ENCODE data around the gene AP3S2.

Gene AP3S2

DNA sequence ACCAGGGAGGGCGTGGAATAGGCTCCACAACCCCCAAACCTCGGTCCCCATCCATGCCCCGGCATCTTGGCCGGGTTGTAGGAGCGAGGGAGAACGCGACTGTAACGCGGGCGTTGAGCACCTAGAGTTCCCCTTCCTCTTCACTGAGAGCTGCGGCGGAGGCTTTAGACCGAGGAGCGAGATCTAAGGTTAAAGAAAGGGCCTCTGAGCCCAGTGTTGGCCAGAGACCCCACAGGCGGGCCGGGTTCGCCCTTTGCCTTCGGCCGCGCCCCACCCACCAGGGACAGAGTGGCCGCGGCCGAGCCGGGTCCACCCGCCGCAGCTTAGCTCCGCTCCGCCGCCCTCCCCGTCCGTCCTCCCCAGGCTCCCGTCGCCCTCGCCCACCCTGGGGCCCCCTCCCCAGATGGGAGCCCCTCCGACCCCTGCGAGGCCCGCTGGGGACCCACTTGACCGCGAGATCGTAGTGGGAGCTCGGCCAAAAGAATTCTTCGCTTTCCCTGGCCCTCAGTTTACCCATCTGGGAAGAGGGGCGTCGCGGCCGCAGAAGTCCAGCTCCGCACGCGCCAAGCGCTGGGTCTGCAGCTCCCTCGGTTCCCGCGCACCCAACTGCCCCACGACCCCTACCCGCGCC lies 79.6 kb downstream of the AP3S2 start:
- DNase-seq (ENCODE audit: low read depth): no peak

DNA sequence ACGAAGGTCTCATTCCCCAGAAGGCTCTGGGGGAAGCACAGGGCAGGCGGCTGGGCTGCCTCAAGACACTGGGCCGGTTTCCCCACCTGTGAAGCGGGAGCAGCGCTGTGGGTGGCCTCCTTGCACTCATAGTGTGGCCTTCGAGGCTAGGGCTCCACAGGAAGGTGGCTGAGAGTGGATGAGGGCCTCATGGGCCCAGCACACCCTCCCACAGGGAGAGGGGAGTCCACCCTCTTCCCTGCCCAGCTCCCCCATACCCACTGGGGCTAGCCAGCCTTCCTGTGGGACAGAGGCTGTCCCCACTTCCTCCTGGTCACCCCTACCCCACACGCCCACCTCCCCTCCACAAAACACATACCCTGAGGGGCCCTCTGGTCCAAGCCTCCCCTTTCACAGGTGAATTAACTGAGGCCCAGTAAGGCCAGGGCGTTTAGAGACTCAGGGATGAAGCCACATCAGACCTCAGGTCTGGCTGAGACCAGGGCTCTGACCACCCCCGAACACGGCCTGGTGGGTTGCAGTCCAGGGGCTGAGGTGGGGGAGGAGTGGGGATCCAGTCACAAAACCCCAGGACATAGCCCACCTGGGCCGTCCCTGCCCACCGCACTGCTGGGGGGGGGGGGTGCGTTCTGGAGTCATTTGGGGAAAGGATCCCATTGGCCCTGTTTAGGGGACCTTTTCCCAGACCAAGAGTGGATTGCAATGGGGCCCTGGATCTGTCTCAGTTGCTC lies 80.2 kb downstream of the AP3S2 start:
- no peak for DNase-seq (ENCODE audit: low read depth)

DNA sequence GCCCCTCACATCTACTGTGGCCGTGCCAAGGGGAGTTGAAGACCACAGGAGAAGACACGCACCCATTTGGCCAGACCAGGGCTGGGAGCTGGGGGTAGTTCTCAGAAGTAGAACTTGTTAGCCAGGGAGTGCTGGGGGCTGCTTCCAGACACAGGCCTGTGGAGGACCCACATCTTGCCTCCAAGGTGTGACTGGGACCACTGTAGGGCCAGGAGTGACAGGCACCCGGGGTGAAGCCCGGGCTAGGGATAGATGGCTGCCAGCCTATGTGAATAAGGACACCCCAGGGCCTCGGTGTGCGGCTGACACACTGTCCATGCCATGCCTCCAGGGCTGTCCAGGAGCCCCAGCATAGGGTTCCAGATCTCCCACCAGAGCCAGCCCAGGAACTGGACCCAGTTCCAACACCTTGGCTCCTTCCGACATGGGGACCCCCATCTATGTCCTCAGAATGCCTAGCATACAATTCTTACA lies 80.9 kb downstream of the AP3S2 start:
- DNase-seq (ENCODE audit: low read depth): no peak

DNA sequence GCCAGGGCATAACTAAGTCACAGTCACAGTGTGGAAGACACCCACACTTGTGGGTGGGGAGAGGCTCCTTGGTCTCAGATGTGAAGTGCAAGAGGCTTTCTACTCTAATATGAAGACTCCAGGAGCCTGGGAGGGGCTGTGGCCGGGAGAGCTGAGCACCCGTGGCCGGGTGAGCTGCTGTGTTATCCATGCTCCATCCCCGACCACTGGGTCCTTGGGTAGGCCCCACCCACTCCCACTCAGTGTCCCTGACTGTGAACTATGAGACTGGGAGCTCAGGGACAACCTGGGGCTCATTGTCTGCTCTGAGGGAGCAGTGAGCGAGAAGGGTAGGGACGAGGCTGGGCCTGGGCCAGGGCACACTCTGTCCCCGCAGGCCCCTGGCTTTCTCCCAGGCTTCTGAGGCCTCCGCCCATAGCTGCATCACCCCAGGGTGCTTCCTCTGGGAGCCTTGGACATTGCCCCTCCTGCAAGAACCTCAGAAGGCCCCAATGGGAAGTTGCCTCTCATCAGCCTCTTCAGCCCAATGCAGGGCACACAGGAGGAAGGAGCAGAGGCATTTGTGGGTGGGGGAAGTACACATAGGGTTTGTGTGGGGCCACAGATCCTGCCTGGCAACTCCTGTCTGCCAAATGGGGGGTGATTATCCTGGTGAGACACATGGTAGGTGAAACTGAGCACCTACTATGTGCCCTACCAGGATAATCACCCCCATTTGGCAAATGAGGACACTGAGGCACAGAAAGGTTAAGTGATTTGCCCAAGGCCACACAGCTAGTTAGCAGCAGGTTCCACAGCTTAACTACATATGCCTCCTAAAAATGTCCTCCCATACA lies 81.6 kb downstream of the AP3S2 start:
- DNase-seq (ENCODE audit: low read depth): no peak

DNA sequence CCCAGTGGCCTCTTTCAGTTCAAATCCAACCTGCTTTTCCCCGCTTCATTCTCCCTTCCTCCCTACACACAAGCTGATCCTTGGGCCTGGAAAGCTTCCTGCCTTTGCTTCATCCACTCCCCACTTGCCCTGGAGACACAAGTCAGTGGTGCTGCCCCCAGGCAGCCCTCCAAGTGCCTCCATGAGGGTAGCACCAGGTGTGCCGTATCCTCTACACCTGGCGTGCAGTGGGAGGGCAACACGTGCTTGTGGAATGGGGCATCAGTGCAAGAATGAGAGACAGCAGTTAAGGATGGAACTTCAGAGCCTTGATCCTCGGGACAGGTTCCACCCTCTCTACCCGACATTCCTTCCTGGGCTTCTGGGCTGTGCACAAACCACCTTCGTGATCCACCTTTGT lies 83.0 kb downstream of the AP3S2 start:
- DNase-seq (ENCODE audit: low read depth): no peak

DNA sequence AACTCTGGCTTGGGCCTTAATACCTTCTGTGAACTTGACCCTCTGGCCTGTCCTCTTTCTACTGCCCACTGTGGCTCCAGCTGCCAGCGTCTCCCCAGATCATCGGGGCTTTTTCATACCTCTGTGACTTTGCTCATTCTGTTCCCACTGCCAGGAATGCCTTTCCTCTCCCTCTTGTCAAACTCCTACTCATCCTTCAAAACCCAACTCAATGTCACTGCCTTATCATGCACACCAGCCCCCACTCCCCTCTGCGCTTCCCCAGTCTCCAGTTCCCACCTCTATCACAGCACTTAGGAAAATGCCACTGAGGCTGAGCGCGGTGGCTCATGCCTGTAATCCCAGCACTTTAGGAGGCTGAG lies 84.0 kb downstream of the AP3S2 start:
- DNase-seq (ENCODE audit: low read depth): no peak

DNA sequence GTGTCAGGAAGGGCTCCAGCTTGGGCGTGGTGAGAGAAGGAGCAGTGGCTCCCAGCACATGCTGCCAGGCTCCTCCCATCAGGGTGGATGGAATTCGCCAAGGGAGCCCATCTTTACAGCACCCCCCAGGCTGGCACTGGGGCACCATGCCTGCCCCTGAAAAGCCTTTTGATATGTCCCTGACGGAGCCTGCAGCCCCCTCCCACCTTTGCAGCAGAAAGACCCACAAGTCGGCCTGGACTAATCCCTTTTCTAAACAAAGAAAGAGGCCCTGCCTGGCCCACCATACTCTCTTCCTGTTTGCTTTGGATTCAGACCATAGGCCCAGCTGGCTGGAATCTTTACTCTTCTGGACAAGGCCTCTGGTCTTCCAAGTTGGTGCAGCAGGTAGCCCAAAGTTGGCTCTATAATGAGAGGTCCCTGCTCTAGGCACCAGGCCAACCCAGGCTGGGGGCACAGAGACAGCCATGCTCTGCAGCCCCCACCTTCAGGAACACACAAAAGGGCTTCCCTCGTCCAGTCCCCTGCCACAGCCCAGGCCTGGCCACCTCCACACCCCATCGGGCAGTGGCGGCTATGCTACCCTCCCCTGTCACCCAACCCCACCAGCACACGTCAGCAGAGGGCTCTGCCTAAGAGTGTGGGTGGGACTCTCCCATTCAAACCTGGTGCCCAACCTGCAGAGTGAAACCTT lies 84.6 kb downstream of the AP3S2 start:
- DNase-seq (ENCODE audit: low read depth): no peak

DNA sequence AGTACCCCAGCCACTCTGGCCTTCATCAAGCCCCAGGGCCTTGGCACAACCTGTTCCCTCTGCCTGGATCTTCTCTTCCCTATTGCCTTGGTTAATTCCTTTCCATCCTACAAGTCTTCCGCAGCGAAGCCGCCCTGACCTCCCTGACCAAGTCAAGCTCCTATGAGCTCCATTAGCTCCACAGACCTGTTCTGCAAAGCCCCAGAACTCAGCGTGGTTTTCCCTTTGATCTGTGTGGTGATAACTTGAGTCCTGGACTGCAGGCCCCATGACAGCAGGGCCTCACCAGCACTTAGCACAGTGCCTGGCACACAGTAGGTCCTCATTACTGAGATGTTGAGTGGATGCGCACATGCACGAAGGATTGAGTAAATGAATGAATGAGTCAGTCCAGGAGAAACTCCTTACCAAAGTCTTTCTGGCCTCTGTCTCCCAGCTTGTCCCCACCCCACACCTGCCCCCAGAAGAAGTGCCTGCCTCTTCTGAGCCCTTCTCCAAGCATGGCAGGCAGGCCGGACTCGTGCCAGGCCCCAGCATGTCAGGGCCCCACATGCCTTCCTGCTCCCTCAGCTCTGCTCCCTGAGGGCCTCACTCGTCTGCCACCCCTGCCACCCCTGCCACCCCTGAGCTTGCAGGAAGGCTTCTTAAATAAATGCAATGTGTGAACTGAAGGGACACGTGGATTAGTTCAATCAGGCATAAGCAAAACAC lies 85.5 kb downstream of the AP3S2 start:
- no peak for DNase-seq (ENCODE audit: low read depth)

DNA sequence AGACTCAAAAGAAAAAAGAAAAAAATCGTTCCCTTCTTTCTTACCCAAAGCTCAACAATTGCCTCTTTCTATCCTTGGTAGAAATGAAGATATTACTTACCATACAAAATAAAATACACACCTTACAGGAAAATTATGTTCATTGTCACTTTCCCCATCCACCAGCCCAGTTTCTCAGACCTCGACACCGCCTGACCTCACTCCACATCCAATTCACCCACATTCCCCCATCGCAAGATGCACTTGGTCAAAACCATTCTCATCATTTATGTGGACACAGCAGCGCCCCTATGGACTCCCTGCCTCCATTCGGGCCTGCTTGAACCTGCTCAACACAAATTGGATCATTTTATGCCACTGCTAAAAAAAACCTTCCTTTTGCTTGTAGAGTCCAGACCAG lies 86.1 kb downstream of the AP3S2 start:
- DNase-seq (ENCODE audit: low read depth): no peak

DNA sequence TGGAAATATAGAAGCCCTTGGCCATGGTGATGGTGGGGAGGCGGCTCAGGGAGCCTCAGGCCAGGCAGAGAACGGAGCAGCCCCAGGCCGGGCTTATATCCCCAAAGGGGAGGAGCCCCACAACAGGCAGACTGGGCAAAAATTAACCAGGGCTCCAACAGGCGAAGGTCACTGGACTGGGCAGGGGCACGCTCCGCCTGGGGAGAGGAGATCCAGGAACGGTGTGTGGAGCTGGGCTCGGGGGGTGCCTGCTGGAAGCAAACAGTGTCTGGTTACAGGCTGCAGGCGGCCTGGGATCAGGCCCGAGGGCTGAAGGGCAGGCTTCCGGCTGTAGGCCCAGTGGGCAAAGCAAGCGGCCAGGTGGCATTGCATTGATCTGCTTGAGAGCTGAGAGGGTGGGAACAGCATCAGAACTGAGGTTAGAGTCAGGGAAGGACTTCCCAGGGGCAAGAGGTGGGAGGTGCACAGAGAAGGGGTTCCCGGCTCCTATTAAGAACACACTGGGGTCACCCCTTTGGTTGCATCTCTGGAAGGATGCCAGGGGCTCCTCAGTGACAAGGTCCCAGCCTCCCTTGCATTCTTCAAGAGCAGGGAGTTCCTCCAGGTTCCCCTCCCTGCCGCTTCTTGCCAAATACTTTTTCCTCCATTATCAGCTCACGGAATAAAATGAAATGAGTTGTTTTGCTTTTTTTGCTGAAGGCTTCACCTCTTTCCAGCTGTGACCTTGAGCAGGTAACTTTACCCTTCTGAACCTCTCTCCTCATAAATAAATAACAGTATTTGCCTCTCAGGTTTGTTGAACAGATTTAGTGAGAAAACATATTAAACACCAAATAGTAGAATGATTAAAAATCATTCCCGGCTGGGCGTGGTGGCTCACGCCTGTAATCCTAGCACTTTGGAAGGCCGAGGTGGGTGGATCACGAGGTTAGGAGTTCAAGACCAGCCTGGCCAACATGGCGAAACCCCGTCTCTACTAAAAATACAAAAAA lies 86.9 kb downstream of the AP3S2 start:
- DNase-seq (ENCODE audit: low read depth): no peak

DNA sequence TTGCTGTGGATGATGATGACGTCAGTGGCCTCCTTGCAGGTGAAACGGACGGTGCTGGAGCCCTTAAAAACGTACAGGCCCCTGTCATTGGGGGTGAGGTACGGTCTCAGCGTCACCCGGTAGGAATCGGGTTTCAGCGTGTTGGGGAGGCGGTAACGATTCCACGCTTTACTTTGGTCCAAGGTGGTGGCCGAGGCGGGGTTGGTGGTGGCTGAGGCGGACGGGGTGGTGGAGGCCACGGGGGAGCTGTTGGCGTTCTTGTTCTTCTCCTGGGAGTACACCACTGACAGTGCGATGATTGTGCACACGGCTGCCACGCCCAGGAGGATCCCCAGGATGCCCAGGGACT lies 87.6 kb downstream of the AP3S2 start:
- no peak for DNase-seq (ENCODE audit: low read depth)

DNA sequence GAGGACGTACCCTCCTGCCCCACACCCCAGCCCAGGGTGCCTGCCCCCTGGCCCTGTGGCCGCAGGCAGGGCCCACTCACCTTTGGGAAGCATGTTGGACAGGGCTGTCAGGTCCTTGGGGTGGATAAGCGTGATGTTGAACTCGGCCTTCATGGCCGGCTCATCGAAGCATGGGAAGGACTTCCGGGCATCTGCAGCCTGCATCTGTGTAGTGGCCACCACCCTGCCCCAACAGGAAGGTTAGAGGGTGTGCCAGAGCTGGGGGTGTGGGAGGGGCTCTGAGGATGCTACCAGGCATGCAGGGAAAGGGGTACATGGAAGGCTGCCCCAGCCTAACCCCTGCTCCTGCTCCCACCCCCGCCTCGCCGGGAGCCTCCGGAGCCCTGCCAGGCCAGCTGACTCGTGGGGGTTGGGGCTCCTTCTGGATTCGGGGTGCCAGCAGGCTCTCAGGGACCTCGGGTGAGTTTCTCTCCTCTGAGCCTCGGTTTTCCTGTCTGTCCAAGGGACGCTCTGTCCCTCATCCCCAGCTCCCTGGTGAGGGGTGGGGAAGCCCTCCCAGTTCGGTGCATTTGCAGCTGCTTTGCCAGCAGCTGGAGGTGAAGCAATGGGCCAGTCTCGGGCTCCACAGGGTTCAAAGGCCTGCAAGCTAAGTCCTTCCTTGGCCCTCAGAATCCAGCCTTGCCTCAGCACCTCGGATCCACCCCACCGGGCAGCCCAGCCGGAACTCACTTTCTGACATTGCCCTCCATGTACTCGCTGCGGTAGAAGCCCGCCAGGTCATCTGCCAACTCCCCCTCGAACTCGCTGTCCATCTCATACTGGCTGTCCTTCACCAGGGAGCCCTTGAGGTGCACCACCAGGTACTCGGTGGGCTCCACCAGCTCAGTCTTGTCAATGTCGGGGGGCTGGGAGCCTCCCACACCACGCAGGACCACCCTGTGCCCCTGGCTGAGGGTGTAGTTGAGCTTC lies 88.3 kb downstream of the AP3S2 start:
- DNase-seq (ENCODE audit: low read depth): no peak

DNA sequence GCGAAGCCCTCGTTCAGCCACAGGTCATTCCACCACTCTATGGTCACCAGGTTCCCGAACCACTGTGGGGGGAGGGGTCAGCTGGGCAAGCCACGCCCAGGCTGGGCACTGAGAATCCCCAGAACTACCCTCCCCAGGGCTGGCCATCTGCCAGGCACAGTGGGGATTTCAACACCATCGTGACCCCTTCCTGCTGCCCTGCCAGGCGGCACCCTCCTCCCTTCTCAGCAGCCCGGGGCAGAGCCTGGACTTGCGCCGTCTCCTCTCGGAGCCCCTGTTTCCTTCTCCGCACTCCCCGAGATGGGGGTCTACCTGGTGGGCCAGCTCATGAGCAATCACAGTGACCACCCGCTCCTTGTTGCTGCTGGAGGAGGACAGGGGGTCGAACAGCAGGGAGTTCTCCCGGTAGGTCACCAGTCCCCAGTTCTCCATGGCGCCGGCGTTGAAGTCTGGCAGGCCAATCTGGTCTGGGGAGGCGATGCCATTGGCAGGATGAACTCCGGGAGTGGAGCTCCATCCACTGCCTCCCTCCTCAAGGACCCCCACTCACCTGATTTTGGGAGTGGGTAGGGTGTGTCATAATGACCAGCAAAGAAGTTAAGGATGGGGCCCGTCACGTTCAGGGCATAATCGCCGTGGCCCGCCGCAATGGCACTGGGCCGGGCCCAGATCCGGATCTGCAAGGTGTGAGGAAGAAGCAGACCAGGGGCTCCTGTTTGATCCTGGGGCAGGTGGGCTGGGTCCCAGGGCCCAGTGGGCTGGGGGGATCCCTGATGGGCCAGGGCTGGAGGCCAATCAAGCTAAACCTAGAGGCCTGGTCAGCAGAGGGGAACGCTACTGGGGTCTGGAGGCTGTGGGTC lies 89.6 kb downstream of the AP3S2 start:
- DNase-seq (ENCODE audit: low read depth): no peak

DNA sequence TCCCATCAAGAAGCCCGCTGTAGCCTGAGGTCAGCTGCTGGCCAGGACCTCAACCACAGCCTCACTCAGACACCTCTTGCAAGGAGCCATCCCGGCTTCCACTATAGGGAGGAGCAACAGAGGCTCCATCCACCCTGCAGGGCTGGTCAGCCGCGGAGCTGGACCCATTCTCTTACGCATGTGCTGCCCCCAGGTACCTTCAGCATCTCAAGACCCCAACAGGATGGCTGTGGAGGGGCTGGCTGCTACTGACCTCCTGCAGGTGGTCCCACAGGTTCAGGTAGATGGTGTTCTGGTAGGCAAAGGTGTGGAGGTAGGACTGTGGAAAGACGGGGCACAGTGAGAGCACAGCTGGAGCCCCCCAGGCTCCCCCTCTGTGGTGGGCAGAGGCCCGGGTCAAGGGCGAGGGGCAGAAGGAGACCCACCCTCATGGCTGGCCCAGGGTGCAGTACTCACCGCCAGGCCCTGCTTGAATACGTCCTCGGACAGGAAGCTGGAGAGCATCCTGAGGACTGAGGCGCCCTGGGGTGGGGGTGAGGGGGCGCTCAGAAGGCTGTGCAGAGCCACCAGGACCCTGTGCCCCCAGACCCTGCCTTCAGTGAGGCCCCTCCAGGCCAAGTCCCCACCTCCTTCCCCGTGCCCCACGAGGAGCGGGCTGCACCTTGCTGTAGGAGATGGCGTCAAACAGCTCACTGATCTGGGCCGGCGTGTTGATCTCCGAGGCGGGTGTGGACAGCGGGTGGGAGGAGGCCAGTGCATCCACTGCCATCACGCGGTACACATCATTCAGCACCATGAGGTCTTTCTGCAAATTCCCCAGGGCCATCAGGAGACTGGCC lies 90.6 kb downstream of the AP3S2 start:
- no peak for DNase-seq (ENCODE audit: low read depth)

DNA sequence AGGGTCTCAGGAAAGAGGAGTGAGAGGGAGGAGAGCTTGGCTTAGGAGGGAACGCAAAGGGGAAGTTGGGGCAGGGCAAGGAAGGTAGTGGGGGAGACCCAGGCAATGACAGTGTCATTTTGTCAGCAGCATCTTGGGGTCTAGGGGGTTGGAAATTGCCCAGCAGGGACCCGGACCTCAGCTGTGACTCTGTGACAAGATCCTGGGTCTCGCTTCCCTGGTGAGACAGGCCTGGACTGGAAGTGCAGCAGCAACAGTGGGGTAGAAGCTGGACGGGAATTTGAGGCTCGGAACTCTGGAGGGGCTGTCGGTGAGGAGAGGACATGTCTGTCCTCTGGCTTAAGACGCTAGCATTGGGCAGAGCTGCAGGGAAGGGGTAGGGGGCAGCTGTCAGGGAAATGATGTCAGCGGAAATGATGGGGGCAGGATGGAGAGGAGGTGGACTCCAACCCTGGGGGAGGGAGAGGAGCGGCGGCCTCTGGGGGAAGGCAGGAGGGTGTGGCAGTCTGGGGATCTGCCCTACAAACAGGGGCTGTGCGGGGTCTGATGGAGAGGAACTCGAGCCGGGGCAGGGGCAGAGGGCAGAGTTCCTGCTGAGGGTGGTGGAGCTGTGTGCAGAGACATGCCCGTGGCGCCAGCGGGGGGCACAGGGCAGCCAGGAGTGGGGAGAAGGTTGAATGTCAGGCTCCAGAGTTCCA lies 91.4 kb downstream of the AP3S2 start:
- no peak for DNase-seq (ENCODE audit: low read depth)

DNA sequence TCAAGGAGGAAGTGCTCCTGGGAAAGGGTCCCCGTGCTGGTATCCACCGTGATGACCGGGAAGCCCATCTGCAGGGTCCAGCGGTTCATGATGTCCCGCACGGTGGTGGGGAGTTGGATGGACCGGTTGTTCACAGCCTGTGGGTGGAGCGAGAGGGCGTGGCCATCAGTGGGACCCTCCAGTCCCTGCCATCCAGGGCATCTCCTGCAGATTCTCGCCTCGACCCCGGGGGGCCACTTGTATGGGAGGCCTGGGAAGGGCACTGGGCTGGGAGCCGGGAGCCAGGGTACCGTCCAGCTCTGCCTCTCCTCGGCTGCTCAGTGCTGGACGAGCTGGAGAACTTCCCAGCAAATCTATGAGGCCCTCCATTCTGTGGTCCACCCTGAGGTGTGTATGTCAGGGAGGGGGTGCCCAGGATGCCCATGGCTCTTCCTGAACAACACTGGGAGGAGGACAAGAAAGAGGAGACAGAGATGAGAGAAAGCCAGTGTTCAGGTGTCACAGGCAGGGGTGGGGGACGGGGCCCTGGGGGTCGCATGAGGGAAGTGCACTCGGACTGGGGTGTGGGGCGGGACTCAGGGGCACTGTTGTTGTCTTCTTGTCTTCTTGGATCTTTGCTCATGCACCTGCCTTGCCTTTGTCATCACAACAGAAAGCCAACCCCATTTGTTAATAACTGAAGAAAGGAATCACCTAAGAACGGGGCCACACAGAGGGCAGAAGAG lies 92.2 kb downstream of the AP3S2 start:
- no peak for DNase-seq (ENCODE audit: low read depth)
